ENCODE results near the gene RNF17.
"Not testable (repeated sequence)": the region's sequence is repeated elsewhere in the genome, so short reads cannot be mapped to it uniquely, and the experiment has no call there.

RNF17 gene

GRCh38 chr13:24763596-24764275, at the start of gene RNF17:
RNF17 (plus strand) TSS chr13:24764169; CDS start chr13:24764204, 35 bp downstream.
- DNase-seq (ENCODE audit: low read depth in 2 of 3, low spot score in 2 of 3): no peak

- DNase-seq (ENCODE audit: low read depth in 2 of 3, low spot score in 2 of 3): no peak
Measured at GRCh38 chr13:24716011-24716410, 48.0 kb upstream of the RNF17 start.

GRCh38 chr13:24716446-24716845, 47.5 kb upstream of the RNF17 start:
- DNase-seq (ENCODE audit: low read depth in 2 of 3, low spot score in 2 of 3): no peak

- no peak for DNase-seq (ENCODE audit: low read depth in 2 of 3, low spot score in 2 of 3)
Measured at GRCh38 chr13:24717217-24717616, 46.8 kb upstream of the RNF17 start.

GRCh38 chr13:24718192-24718965, 45.6 kb upstream of the RNF17 start:
- no peak for DNase-seq (ENCODE audit: low read depth in 2 of 3, low spot score in 2 of 3)

- no peak for DNase-seq (ENCODE audit: low read depth in 2 of 3, low spot score in 2 of 3)
Measured at GRCh38 chr13:24719139-24719538, 44.8 kb upstream of the RNF17 start.

- no peak for DNase-seq (ENCODE audit: low read depth in 2 of 3, low spot score in 2 of 3)
Measured at GRCh38 chr13:24723206-24723605, 40.8 kb upstream of the RNF17 start.

GRCh38 chr13:24724714-24725113, 39.3 kb upstream of the RNF17 start:
- no peak for DNase-seq (ENCODE audit: low read depth in 2 of 3, low spot score in 2 of 3)

- no peak for DNase-seq (ENCODE audit: low read depth in 2 of 3, low spot score in 2 of 3)
Measured at GRCh38 chr13:24725379-24725778, 38.6 kb upstream of the RNF17 start.

GRCh38 chr13:24727731-24728601, 36.0 kb upstream of the RNF17 start:
- DNase-seq (ENCODE audit: low read depth in 2 of 3, low spot score in 2 of 3): no peak

GRCh38 chr13:24730873-24731567, 32.9 kb upstream of the RNF17 start:
- DNase-seq (ENCODE audit: low read depth in 2 of 3, low spot score in 2 of 3): not testable (repeated sequence)

GRCh38 chr13:24734950-24735349, 29.0 kb upstream of the RNF17 start:
- DNase-seq (ENCODE audit: low read depth in 2 of 3, low spot score in 2 of 3): no peak

- DNase-seq (ENCODE audit: low read depth in 2 of 3, low spot score in 2 of 3): no peak
Measured at GRCh38 chr13:24737042-24737441, 26.9 kb upstream of the RNF17 start.

- DNase-seq (ENCODE audit: low read depth in 2 of 3, low spot score in 2 of 3): no peak
Measured at GRCh38 chr13:24738366-24738847, 25.6 kb upstream of the RNF17 start.

GRCh38 chr13:24740014-24740890, 23.7 kb upstream of the RNF17 start:
- DNase-seq (ENCODE audit: low read depth in 2 of 3, low spot score in 2 of 3): no peak

GRCh38 chr13:24741016-24741662, 22.8 kb upstream of the RNF17 start:
- no peak for DNase-seq (ENCODE audit: low read depth in 2 of 3, low spot score in 2 of 3)

GRCh38 chr13:24741791-24742190, 22.2 kb upstream of the RNF17 start:
- no peak for DNase-seq (ENCODE audit: low read depth in 2 of 3, low spot score in 2 of 3)

- no peak for DNase-seq (ENCODE audit: low read depth in 2 of 3, low spot score in 2 of 3)
Measured at GRCh38 chr13:24742294-24742693, 21.7 kb upstream of the RNF17 start.

GRCh38 chr13:24742977-24743376, 21.0 kb upstream of the RNF17 start:
- DNase-seq (ENCODE audit: low read depth in 2 of 3, low spot score in 2 of 3): no peak

Measured in activated CD8-positive, alpha-beta memory T cell treated with anti-CD3 and anti-CD28 coated beads for 48 hours (primary cell).